Stimulated activated naive CD4-positive, alpha-beta T cell treated with Interleukin-2 at 50 U/mL for 16 hours (primary cell): Measurements from ENCODE around the gene EDRF1.

Experiments used
- DNase-seq: peaks from one replicate; lab custom pipeline; 2025; lab: John Stamatoyannopoulos, UW

The EDRF1 gene

DNA sequence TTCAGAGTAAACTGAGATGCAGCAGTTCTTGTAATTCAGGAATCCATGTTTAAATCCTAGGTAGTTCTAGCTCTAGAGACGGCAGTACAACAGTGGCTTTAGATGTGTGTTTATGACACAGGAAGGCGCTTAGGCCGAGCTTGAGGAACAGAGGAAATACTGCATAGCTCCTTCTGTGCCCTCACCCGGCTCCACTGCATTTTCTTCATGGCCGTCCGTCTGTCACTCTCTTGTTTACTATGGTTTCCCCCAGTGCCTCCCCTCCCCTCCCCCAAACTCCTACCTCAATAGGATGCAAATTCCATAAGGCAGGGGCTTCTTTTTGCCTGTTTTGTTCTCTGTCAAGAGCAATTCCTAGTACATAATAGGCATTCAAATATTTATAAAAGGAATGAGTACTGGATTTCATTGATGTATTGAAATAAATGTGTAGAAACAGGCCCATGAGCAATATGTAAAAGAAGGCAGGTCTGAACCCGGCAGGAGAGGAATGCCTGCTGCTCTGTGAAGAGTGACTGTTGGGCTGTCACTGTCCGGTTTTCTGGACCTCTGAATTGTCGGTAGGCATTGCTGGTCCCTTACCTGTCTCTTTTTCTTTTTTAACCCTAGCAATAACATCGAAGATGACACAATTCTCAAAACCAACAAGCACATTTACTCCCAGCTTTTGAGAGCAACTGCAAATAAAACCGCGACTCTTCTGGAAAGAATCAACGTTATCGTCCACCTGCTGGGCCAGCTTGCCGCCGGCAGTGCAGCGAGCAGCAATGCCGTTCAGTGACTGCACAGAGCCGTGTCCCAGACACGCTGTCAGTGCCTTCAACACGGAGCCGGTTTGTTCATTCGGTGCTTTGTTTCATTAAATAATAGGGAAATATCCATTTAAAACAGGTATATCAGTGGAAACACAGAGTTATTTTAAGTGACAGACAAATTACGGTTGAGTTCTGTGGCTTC lies 43.5 kb downstream of the EDRF1 start:
- no peak for DNase-seq

DNA sequence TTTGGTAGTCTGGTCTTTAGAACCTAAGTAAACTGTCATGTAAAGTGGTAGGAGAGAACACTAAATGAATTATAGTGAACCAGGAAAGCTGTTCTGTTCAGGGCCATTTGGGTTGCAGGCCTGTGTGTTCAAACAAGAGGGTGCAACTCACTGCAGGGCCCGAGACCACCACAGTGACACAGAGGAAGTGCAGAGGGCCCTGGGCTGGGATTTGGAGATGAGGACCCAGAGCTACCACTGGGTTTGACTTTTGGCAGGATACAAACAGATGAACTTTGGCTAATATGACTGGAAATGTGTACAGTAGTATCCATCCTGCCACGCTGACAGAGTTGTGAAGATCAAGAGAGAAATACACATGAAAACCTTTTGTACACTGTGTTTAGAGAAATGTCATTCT lies 46.3 kb downstream of the EDRF1 start:
- DNase-seq = no peak

DNA sequence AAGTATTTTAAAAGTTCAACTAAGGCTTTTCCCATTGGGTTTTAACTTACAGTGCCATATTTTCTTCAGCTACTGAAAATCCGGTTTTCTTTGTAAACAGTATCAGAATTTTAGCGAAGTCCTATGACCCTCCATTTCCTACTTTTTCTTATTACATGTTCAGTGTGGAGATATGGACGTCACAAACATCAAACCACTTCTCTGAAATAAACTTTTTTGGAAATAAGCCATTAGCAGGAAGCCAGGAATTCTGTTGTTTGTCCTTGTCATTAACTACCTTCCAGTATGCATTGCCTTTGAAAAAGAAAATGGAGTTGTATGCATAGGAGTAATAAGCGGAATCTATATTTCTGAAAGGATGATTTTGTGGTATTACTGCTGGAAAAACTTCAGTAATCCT lies 47.0 kb downstream of the EDRF1 start:
- DNase-seq = no peak

DNA sequence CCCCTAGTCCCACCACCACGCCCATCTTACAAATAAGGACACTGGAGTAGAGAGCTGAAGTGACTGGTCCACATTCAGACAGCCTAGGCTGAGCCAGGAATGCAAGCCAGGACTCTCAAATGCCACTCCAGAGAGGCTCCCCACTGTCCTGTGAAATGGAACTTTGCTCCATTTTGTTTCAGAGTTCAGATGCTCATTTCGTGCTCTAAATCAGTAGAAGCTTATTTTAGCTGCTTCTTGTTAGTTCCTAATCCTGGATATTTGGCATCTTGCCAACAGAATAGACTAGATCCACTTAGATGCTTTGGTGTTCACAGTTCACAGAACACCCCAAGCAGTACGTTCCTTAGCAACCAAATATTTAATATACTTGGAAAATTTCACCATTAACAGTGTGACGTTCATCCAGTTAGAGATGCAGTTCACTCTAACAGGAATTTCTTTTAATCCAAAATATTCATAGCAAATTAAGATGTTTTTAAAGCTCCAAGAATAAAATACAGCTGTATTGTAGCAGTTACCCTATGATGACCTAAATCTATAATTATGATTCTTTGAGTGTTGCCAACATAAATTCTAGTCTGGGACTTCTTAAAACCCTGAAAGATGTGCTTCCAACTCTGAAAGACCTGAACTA lies 48.8 kb downstream of the EDRF1 start:
- DNase-seq = no peak

DNA sequence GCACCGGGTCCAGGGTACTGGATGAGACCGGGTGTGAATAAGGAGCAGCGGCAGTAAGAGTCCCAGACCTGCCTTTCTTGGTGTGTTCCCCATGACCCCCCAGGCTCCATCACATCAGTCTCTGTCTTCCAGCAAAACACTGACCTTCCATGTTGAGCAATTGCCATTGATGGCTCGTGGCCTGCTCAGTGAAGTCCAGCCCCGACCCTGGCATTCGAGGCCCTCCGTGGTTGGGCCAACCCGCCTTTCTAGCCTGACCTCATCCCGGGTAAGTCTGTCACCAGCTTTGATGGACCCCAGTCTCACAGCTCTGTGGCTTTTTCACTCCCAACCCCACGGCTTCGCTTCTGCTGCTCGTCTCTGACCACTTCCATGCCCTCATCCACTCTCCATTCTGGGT lies 49.7 kb downstream of the EDRF1 start:
- no peak for DNase-seq

DNA sequence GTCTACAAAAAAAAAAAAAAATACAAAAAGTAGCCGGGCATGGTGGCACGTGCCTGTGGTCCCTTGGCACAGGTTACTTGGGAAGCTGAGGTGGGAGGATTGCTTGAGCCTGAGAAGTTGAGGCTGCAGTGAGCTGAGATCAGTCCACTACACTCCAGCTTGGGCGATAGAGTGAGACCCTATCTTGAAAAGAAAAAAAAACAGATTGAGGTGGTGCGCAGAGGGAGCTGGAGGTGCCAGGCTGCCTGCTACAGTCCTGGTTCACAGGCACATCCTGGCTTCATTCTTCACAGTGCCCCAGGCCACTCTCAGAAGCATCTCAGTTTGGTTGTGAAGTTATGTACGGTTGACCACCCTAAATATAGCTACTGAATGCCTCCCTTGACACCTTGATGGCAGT lies 51.3 kb downstream of the EDRF1 start:
- no peak for DNase-seq

DNA sequence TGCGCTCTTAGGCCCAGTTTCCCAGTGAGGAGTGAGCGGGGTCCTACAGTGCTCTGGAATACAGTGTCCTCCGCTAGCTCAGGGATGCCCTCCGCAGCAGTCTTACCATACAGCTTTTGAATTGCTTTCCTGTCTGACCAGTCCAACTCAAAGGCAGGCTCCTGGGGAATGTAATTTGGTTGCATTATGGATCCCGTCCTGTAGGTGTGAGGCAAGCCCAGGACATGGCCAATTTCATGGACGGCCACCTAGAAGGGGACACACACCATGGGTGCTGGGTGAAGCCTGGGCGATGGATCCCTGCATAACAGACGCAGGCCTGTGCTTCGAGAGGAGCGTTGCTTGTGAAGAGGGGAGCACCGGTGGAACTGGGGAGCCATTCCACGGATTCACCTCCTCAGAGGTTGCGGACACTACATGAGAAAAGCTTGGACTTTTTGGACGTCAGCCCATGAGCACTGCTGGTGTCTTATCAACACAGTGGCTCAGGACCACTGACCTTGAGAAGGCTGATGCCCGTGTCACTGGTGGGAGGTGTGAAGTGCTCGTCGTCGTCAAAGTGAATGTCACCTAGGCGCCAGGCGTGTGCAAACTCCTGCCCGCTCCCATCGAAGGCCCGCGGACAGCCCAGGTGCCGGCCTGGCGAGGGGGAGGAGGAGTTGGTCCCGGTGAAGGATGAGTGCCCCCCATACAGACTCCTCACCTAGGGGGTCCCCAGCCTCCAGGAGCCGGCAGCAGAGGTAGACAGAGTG lies 52.8 kb downstream of the EDRF1 start:
- DNase-seq = no peak

DNA sequence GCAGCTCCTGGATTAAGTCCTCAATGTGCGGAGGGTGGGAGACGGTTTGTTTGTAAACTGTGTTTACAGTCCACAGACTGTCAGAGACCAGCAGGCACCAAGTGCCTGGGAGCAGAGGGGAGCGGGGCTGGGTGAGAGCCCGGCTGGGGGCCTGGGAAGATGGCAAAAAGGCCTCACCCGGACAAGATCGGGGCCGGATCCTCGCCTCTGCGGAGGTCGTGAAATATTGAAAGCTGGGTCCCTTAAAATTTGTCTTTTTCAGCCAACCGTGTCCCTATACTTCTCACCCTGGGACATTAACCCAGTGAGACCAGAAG lies 53.3 kb downstream of the EDRF1 start:
- no peak for DNase-seq

DNA sequence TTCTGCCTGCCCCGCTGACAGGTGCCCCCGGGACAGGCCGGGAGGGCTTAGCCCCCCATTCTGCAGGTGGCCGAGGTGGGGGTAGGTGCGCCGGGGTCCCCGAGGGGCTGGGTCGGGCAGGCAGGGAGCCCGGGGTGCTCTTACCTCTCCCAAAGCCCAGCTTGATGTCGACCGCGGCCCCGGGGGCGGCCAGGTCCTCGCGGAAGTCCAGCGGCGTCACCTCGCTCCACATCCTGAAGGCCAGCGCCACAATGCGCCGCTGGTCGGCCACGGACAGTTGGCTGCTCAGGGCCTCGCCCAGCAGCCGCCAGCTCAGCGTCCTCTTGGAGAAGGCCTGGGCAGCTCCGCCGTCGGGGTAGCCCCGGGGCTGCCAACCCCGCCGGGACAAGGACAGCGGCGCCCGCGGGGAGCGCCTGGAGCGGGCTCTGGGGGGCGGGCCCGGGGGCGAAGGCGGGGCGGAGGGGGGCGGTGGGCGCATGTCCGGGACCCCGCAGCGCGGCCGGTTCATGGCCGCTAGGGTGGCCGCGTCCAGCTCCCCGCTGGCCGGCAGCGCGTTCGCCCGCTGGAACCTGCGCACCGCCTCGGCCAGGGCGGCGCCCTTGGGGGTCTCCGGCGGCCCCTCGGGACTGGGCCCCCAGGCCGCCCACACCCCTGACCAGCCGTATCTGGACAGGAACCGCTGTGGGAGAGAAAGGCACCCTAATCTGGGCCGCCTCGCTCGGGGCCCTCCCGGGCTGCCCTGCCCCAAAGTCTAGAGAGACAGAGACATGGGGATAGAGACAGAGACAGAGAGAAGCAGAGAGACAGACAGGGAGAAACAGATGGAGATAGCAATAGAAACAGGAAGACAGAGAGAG lies 54.4 kb downstream of the EDRF1 start:
- no peak for DNase-seq

DNA sequence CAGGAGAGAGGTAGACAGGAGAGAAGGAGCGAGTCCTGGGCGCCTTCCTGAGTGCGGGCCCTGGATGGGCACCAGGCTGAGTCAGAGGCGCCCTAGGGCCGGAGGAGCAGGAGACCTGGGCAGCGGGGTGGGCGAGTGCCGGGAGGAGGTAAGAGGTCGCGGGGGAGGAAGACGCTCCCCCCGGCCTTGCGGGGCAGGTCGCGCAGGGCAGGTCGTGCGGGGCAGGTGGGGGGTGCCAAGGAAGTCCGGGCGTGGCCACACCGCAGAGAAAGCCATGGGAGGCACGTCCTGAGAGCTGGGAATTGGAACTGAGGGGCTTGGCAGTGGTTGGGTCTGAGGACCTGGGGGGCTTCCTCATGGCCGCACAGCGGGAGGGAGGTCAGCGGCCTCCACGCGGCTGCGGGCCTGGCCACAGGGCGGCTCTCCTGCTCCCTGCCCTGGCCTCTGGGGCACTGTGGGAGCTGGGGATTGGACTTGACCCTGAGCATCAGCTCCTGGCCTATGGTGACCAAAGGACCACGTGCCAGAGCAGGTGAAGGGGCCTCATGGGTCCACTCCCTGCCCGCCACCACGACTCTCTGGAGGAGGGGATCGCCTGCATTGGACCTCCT lies 55.2 kb downstream of the EDRF1 start:
- no peak for DNase-seq

DNA sequence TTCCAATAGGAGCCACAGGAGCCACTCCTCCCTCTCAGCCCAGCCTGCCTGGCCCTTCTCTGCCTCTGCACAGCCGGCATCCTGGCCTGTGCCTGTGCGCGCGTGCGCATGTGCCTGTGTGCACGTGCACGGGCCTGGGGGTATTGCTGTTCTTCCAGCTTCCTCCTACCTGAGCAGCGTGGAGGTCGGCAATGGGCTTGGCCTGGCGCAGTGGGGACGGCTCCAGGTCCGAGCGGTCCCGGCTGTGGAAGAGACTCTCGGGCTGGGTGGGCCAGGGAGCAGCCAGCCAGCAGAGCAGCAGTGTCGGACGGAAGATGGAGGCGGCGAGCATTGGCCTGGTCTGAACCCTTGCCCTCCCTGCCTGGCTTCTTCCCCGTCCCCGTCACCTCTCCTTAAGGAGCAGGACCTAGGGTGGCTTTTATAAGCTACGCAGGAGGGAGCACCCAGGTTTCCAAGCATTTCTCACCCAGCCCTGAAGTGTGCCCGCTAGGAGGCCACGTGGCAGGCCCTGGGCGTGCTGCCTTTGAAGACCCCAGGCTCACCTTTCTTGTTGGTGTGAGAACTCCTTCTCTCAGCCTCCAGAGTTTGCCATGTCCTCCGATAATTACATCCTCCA lies 56.1 kb downstream of the EDRF1 start, which contains the start of gene MMP21:
MMP21 (minus strand) TSS at position 331 of the 616 bp plus-strand sequence; CDS start at position 331, 0 bp downstream.
- no peak for DNase-seq

DNA sequence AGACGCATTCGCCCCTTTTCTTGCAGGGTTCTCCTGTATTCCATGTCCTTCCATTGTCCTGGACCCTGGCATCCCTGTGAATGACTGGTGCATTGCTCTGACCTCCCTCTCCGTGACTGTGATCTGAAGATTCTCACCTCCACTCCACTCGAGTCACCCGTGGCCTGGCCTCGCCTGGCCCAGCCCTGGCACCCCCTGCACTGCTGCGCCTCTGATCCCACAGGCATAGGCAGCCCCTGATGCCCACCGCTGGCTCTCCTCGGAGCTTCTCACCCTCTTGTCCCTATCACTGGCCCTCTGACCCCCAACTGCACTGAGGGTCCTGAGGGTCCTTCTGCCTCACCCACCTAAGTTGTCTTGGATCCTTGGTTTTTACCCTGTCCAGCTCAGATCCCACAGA lies 58.3 kb downstream of the EDRF1 start:
- DNase-seq = no peak

DNA sequence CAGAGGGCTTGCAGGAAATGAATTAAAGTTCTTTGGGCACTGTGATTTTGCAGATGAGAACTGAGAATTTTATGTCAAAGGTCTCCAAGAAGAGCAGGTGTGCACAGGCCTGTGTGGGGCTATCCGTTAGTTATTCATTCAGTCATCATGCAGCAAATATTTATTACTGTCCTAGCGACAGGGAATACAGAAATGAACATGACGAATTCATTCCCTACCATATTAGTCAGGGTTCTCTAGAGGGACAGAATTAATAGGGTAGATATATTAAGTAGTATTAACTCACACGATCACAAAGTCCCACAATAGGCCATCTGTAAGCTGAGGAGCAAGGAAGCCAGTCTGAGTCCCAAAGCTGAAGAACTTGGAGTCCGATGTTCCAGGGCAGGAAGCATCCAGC lies 59.0 kb downstream of the EDRF1 start:
- no peak for DNase-seq

DNA sequence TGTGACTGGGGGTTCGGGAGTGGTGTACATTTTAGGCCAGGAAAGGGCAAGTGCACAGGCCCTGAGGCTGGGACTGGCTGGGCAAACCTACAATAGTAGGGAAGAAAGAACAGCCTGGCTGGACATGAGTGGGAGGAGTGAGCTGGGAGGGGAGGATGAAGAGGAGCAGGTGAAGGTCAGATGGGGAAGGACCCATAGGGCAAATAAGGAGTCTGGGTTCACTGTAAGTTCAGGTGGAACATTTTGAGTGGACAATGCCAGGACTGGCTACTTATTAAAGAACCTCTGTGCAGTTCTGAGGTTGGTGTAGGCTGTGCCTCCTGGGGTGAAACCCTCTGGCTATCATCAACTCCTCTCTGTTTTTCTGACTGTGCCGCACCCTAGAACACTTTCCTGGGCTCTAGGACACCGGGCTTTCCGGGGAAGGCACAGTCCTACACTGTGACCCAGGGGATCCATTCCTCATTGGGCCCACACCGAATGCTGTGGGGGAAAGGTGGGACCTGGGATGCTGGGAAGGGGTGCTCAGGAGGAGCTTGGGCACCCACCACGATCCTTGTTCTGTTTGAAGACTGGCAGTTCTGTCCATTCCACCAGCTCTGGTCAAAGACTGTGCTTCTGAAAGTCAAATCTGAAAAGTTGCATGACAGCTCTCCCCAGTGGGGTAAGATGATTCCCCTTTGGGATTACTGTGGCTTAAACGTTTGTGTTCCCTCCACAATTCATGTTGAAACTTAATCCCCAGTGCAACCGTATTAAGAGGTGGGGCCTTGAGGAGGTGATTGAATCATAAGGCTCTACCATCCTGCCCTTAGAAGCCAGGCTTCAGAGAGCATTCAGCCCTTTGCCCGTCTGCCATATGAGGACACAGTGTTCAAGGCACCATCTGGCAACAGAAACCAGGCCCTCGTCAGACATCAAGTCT lies 60.2 kb downstream of the EDRF1 start:
- DNase-seq = no peak

DNA sequence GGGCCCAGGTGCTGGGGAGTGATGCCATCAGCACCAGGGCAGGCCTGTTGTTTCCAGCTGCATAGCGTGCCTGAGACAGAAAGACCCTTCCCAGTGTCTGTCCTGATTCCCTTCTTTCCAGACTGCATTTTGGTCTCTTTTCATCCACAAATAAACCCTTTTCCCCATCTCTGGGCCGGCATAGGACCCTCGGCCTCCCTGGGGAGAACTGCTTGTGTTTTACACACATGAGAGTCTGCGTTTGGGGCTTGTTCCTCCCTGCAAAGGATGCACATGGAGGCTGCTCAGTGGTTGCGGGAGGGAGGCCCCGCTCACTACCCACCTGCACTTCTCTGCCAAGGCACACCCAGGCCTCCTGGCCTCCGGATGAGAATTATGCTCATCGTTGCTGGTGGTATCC lies 61.9 kb downstream of the EDRF1 start:
- DNase-seq = no peak

DNA sequence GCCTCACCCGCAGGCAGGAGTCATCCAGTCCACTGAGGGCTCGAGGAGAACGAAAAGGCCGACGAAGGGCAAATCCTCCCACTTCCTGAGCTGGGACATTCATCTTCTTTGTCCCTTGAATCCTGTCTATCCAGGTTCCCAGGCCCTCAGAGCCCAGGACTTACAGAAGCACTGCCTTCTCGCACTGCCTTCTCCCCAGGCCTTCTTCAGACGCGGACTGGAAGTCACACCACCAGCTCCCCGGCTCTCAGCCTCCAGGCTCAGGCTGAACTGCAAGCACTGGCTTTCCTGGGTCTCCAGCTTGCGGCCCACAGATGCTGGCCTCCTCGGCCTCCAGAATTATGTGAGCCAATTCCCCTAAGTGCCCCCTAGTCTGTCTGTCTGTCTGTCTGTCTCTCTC lies 62.5 kb downstream of the EDRF1 start:
- DNase-seq = no peak

DNA sequence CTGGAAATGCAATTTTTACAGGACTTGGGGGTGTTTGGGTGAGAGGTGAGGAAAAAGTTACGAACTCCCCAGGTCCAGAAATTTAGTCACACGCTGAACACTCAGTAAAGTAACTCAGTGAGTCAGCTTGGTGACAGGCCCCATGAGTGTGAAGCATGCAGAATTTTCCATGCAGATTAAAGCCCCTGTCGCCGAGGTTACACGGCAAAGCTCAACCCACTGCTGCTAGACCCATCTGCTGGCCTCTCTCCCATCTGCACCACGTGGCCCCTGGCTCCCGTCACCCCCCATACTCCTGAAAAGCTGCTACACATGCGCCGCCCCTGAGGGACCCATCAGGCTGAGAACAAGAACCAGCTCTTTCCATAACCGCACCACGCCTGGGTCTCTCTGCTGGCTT lies 63.1 kb downstream of the EDRF1 start:
- no peak for DNase-seq

DNA sequence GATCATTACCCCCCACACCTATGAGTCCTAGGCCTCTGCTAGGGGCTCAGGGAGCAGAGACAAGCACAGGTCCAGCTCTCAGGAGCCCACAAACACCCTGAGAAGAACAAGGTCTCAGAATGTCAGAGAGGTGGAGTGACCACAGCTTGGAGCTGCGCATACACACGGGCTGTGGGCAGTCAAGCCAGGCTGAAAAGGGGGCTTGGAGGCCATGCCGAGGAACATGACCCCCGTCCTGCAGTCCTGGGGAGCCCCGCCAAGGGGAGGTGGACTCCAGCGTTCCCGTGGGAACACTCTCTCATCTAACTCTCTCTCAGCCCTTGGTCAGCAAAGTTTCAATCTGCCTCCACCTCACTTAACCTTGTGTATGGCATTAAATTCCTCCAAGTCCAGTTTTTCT lies 63.9 kb downstream of the EDRF1 start:
- no peak for DNase-seq

DNA sequence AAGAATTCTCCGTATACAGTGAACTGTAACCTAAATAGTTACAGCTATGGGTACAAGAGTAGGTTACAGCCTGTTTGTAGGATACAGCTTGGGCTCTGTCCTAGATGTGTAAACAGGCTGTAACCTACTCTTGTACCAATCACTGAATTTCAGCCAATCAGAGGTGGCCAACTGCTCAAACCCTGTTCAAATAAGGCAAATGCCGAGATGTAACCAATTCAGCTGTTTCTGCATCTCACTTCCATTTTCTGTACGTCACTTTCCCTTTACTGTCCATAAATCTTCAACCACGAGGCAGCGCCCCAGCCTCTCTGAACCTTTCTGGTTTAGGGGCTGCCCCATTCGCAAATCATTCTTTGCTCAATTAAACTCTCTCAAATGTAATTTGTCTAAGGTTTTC lies 64.4 kb downstream of the EDRF1 start:
- no peak for DNase-seq

DNA sequence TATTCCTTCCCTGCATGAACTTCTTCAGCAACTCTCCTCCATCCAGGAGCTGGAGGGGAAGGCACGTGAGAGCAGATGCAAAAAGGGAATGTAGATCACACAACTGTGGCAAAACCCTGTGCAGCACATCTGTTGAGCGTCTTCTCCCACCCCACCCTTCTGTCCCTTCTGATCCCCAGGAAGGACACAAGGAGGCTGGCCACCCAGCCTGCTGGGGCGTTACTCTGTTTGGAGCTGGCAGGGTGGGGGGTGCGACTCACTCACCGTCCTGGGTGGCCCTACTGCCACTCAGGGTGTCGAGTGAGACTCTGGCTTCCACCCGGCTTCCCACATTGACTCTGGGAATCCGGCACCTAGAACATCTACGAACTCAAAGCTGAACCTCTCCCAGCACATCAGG lies 66.3 kb downstream of the EDRF1 start:
- no peak for DNase-seq
